H1 (cell line): Measurements from ENCODE around the gene GOLGA8J. TPM values are rescaled to one million over a fixed set of nuclear protein-coding genes. Genes with fewer than 3 reads are reported as not detected.

Source experiments
- CBX8 ChIP-seq: fragments of 300-800, 300-1000 bp; sonication (generic); IDR thresholded peaks from 2 replicates; pipeline ENCODE4 v1.7.1; 2016; ENCODE audit warnings: low read depth, low read length, borderline replicate concordance
- CHD7 ChIP-seq: fragments of 300-600 bp; sonication (generic); IDR thresholded peaks from 2 replicates; pipeline ENCODE4 v1.7.1; 2012; ENCODE audit warnings: low read length, moderate library complexity, mild to moderate bottlenecking, inconsistent platforms; ENCODE audit not compliant: insufficient replicate concordance
- POLR2A ChIP-seq, 2 experiments: IDR thresholded peaks; 1 replicate in 1 of 2; 2 replicates in 1 of 2; pipeline ENCODE4 v1.6.1; 2011; ENCODE audit warnings: low read depth in 2 of 2, low read length in 2 of 2, mild to moderate bottlenecking in 2 of 2; ENCODE audit errors: control extremely low read depth in 1 of 2
- SP2 ChIP-seq: IDR thresholded peaks from 2 replicates; pipeline ENCODE4 v1.6.1; 2012; ENCODE audit warnings: mild to moderate bottlenecking, low read length, inconsistent platforms
- polyA plus RNA-seq, 7 experiments: library from polyadenylated mRNA; depleted of rRNA in 3 of 7; stranded (reverse) in 5 of 7; unstranded in 2 of 7; fragments of >200 nt in 5 of 7; fragments of 200-250 nt in 2 of 7; gene quantifications; 1 replicate in 5 of 7; 2 replicates in 1 of 7; 4 replicates in 1 of 7; pipeline versions ENCODE4 v1.2.1 to v1.2.3, GENCODE V29; 2011 to 2013; ENCODE audit warnings: missing spikeins in 2 of 7, mixed read lengths in 2 of 7
- total RNA-seq: library from RNA; stranded (reverse); fragmentation: NEBNext Ultra II Directional; extraction: Animal tissue kit (Norgen Biotek cat#: 25700); gene quantifications from 2 replicates; pipeline ENCODE4 v1.2.1, GENCODE V29; 2021

GOLGA8J gene
- total and polyA plus RNA-seq, 2 of the 8 experiments (the other 6 are each of a cell fraction or from before 2014, with no cell fraction given) = not detected

- no peak for TF ChIP-seq CHD7
- no peak for TF ChIP-seq POLR2A (IDR thresholded peaks at IDR 0.05; ENCODE audit: control extremely low read depth in 1 of 2, low read depth in 2 of 2, low read length in 2 of 2)
- no peak for TF ChIP-seq CBX8
- TF ChIP-seq SP2 = no peak
Observed at GRCh38 chr15:30055604-30056003, 27.2 kb upstream of the GOLGA8J start (continued).
